GM13977 (cell line): ENCODE measurements around the gene PDGFB.

ENCODE experiments used
- DNase-seq: peaks from one replicate; pipeline ENCODE4 v3.0.0; 2012; ENCODE audit warnings: low spot score
- in situ Hi-C: fragments of 300-500 bp; cut with MboI; formaldehyde crosslinking; loops from one replicate; pipeline ENCODE4 v1.12.0; 2022; ENCODE audit warnings: low sequenced_read_pairs, low pct_unique_long_range_greater_than_20kb, mixed read lengths, inconsistent platforms; ENCODE audit not compliant: unreplicated experiment
- TF ChIP-seq, protein P1 (sequence below): IDR thresholded peaks from 2 replicates; pipeline ENCODE4 v1.5.1; 2012; ENCODE audit warnings: mild to moderate bottlenecking, control low read depth; ENCODE audit not compliant: insufficient read depth; ENCODE audit errors: extremely low read depth, missing control alignments

PDGFB gene

DNA sequence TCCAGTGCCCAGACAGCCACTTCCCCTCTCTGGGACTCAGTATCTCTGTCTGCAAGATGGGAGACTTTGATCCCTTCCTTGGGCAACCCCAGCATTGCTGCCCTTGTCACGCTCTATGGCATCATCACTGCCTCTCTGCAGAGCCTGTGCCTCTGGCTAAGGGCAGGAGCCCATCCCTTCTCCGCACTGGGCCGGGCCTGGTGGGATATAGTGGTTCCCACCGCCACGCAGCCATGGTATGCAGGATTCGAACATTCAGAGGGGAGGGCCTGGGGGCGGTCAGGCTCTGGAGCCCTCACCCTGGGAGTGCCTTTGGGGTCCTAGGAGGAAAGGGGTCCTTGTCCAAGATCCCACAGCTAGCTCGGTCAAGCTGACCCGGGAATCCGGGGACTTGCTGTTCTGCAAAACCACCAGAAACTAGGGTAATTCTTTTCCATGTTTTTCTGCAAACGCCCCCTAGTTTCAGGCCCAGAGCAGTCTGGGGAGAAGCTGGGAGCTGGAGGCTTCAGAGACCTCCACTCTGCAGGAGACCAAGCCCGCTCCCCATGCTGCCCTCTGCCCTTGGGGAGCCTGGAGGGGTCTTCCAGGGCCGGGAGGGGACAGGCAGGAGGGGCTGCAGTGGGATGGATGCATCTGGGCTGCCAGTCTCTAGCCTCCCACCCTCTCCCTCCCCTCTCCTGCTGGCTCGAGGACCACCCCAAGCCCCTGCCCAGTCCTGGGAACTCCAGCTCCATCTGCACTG lies 67.9 kb downstream of the PDGFB start:
- TF ChIP-seq, protein P1, sequence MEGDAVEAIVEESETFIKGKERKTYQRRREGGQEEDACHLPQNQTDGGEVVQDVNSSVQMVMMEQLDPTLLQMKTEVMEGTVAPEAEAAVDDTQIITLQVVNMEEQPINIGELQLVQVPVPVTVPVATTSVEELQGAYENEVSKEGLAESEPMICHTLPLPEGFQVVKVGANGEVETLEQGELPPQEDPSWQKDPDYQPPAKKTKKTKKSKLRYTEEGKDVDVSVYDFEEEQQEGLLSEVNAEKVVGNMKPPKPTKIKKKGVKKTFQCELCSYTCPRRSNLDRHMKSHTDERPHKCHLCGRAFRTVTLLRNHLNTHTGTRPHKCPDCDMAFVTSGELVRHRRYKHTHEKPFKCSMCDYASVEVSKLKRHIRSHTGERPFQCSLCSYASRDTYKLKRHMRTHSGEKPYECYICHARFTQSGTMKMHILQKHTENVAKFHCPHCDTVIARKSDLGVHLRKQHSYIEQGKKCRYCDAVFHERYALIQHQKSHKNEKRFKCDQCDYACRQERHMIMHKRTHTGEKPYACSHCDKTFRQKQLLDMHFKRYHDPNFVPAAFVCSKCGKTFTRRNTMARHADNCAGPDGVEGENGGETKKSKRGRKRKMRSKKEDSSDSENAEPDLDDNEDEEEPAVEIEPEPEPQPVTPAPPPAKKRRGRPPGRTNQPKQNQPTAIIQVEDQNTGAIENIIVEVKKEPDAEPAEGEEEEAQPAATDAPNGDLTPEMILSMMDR, result no peak
- in situ Hi-C loops, result no loop called here
- DNase-seq, result no peak

DNA sequence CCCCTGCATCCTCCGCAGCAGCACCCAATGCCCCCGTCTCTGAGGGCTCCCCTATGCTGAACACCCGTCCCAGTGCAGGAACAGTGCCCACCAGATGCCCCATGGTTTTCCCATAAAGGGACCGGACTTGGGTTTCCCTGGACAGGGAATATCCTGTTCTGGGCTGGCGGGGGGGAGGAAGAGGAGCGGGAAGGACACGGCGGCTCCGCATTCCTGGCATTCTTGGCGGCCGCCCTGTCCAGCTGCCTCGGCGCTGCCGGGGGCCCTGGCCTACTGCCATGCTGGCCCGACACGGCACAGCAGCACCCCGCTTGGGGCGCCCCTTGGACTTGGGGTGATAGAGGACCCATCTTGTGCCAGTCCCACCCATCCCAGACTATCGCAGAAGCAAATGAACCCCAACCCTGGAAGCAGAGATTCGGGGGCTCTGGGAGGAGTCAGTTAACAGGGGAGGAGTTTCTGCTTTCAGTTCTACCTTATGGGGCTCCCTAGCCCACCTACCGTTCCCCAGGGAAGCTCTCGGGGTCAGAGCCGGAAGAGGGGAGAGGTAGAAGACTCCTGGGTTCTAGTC lies 68.6 kb downstream of the PDGFB start:
- no peak for DNase-seq
- in situ Hi-C loops, result no loop called here

DNA sequence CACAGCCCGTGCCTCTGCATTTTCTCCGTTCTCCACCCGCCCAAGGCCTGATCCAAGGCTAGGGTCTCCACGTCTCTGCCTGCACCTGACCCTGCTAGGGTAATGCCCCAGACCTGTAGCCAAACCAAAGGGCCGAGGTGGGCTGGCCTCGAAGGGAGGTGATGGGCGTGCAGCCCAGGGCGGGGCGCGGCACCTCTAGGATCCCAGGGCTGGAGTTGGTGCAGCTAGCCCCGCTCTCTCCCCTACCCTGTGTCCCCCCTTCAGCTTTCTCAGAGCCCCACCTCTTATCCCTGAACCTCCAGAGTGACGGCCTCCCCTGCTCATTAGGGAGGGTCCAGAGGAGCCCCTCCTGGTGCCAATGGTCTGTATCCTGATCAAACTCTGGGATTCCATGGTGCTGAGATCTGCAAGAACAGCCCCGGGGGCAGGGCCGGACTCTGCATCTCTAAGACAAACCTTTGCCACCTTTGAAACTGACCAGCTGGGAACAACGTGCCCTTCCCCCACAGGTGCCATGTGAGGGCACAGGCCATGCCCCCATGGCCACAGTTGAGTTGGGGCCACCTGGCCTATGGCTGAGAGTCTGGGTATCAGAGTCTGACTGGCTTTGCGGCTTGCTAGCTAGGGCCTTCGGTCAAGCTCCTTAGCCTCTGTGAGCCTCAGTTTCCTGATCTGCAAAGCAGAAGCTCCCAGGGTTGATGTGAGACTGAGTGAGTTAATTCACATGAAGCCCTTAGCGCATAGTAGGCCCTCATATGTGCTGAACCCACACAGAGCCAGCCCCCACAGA lies 69.2 kb downstream of the PDGFB start:
- no peak for DNase-seq
- TF ChIP-seq, protein P1, result no peak
- in situ Hi-C loops, result no loop called here

More for the DNA sequence above, 68.6 kb downstream of the PDGFB start:
- TF ChIP-seq, protein P1, result no peak

- TF ChIP-seq, protein P1, result no peak
- no peak for DNase-seq
- in situ Hi-C loops, result loop anchor here (5.0 kb wide), 1 partner anchor 133 kb away; no protein-coding TSS in a partner anchor
Measured at GRCh38 chr22:39174498-39175352, 70.1 kb downstream of the PDGFB start.

- in situ Hi-C loops, result loop anchor here (5.0 kb wide), 1 partner anchor 133 kb away; no protein-coding TSS in a partner anchor
- TF ChIP-seq, protein P1, result no peak
- DNase-seq, result no peak
Measured at GRCh38 chr22:39173787-39174497, 70.8 kb downstream of the PDGFB start.
